Liver (tissue), 9 donors: Measurements from ENCODE around the gene CHI3L2. TPM values are rescaled to one million over a fixed set of nuclear protein-coding genes. Genes with fewer than 3 reads are reported as not detected.

Source experiments
- DNase-seq: peaks from one replicate; pipeline ENCODE4 v3.0.0-alpha.2; 2017; ENCODE audit warnings: low spot score
- H3K27ac ChIP-seq, 2 donors: one replicate each; pipeline ENCODE4 v1.7.0; 2013; ENCODE audit warnings: inconsistent platforms in 2 of 2, low read length in 2 of 2, control low read depth in 1 of 2, low read depth in 1 of 2, mild to moderate bottlenecking in 1 of 2
- H3K27me3 ChIP-seq, 4 donors: one replicate each; pipeline versions ENCODE4 v1.6.1 to v1.7.0; 2013; ENCODE audit warnings: low read length in 3 of 4, inconsistent platforms in 1 of 4, mild to moderate bottlenecking in 1 of 4, moderate library complexity in 1 of 4; ENCODE audit not compliant: control insufficient read depth in 4 of 4, insufficient read depth in 4 of 4
- H3K36me3 ChIP-seq, 4 donors: one replicate each; pipeline versions ENCODE4 v1.6.1 to v1.7.0; 2013; ENCODE audit warnings: low read length in 3 of 4, mild to moderate bottlenecking in 3 of 4, low read depth in 1 of 4, moderate library complexity in 1 of 4; ENCODE audit not compliant: control insufficient read depth in 4 of 4, insufficient read depth in 3 of 4
- H3K4me1 ChIP-seq, 4 donors: one replicate each; pipeline versions ENCODE4 v1.6.1 to v1.7.0; 2013; ENCODE audit warnings: low read length in 3 of 4, mild to moderate bottlenecking in 3 of 4, moderate library complexity in 1 of 4; ENCODE audit not compliant: control insufficient read depth in 4 of 4, insufficient read depth in 4 of 4
- H3K4me3 ChIP-seq, 3 donors: one replicate each; pipeline versions ENCODE4 v1.6.1 to v1.7.0; 2013; ENCODE audit warnings: low read length in 3 of 3, control low read depth in 1 of 3, low read depth in 1 of 3, mild to moderate bottlenecking in 1 of 3
- H3K9ac ChIP-seq, 2 donors: one replicate each; pipeline ENCODE4 v1.7.0; 2013; ENCODE audit warnings: low read length in 2 of 2, mild to moderate bottlenecking in 2 of 2, moderate library complexity in 2 of 2, control low read depth in 1 of 2, low read depth in 1 of 2
- H3K9me3 ChIP-seq, 4 donors: one replicate each; pipeline versions ENCODE4 v1.6.1 to v1.7.0; 2013; ENCODE audit warnings: low read length in 3 of 4; ENCODE audit not compliant: control insufficient read depth in 4 of 4
- EGR1 ChIP-seq, 2 donors: IDR thresholded peaks; 2 replicates each; pipeline ENCODE4 v1.6.1; 2016 to 2018; ENCODE audit warnings: antibody characterized with exemption in 2 of 2, low read depth in 2 of 2
- FOXA1 ChIP-seq: IDR thresholded peaks from 2 replicates; pipeline ENCODE4 v1.6.1; 2016; ENCODE audit warnings: antibody characterized with exemption
- HNF4A ChIP-seq, 2 donors: conservative IDR thresholded peaks; 2 replicates each; pipeline ENCODE4 v1.6.1; 2016; ENCODE audit warnings: antibody characterized with exemption in 2 of 2, mild to moderate bottlenecking in 2 of 2
- RAD21 ChIP-seq, 2 donors: IDR thresholded peaks; 2 replicates each; pipeline ENCODE4 v1.6.1; 2016; ENCODE audit warnings: antibody characterized with exemption in 2 of 2, mild to moderate bottlenecking in 2 of 2
- RXRA ChIP-seq, 2 donors: IDR thresholded peaks; 2 replicates each; pipeline ENCODE4 v1.6.1; 2017 to 2018; ENCODE audit warnings: antibody characterized with exemption in 2 of 2, mild to moderate bottlenecking in 1 of 2
- SP1 ChIP-seq: IDR thresholded peaks from 2 replicates; pipeline ENCODE4 v1.6.1; 2018; ENCODE audit warnings: antibody characterized with exemption, mild to moderate bottlenecking
- TAF1 ChIP-seq: conservative IDR thresholded peaks from 2 replicates; pipeline ENCODE4 v1.6.1; 2016; ENCODE audit warnings: antibody characterized with exemption, mild to moderate bottlenecking
- YY1 ChIP-seq: IDR thresholded peaks from 2 replicates; pipeline ENCODE4 v1.6.1; 2016; ENCODE audit warnings: antibody characterized with exemption, mild to moderate bottlenecking
- WGBS: extraction: QIAGEN DNeasy Blood & Tissue Kit; methylation state at CpG from one replicate; pipeline ENCODE4 v1.1.7; 2013; 5-methylcytosine and 5-hydroxymethylcytosine counted together
- polyA plus RNA-seq, 2 donors: library from polyadenylated mRNA; stranded (reverse) in 1 of 2; unstranded in 1 of 2; fragments of 200-250 nt in 1 of 2; fragments of >200 nt in 1 of 2; fragmentation: Nextera tagmentation in 1 of 2; extraction: Ambion mirVana in 1 of 2; gene quantifications; one replicate each; pipeline versions ENCODE4 v1.2.1 to v1.2.3, GENCODE V29; 2013 to 2015
- total RNA-seq, 2 donors: library from RNA; depleted of rRNA; stranded (reverse); fragments of >200 nt; gene quantifications; one replicate each; pipeline ENCODE4 v1.2.3, GENCODE V29; 2014
- TF ChIP-seq, protein P1 (sequence below): IDR thresholded peaks from 2 replicates; pipeline ENCODE4 v1.6.1; 2016; ENCODE audit warnings: antibody characterized with exemption
- TF ChIP-seq, protein P2 (sequence below): IDR thresholded peaks from 2 replicates; pipeline ENCODE4 v1.6.1; 2016; ENCODE audit warnings: antibody characterized with exemption
- TF ChIP-seq, protein P3 (sequence below): fragments of 150-350 bp; IDR thresholded peaks from 2 replicates; pipeline ENCODE4 v1.5.1; 2017; ENCODE audit warnings: improper control_type of control experiment, low read depth, low read length; ENCODE audit not compliant: missing input control
- TF ChIP-seq, protein P4 (sequence below): IDR thresholded peaks from 2 replicates; pipeline ENCODE4 v1.6.1; 2016; ENCODE audit warnings: antibody characterized with exemption, mild to moderate bottlenecking
- donor health status: healthy.
- donor health status: healthy.
- donor health status: healthy.
- donor health status: healthy.
- donor health status: healthy.

Gene CHI3L2
- total and polyA plus RNA-seq, 4 donors, result 0.07 to 0.32 (median 0.24) TPM

DNA sequence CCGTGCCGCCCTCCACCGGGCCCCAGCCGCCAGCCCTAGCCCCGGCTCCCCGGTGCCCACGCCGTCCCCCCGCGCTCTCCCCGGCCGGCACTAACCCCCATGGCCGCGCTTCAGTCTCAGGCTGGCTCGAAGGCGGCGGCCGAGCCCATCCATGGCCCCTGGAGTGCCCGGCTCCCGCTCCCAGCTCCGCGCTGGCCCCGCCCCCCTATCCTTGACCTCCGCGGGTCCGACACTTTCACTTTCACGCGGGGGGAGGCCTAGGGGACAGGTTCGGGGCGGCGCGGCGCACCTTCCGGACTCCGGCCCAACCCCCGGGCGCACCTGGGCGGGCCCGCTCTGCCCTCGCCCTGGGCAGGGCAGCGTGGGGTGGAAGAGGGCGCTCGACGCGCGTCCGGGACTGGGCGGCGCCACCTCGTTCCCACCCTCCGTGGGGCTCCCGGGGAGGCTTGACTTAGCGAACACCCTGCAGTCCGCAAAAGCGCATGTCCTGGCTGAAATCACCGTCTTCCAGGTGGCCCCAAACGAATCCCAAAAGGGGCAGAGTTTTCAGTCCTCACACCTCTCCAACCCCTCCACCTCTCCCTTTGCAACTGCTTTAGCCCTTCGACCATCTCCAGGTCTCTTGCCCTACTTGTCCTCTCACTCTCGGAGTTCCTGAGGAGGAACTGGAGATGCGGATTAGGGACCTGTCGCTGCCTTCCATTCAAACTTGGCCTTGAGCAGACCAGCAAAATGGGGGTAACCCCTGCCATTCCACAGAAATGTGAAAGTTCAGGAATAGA, 23.1 kb upstream of the CHI3L2 start:
- H3K27ac ChIP-seq, result peak overlapping the region; percentile 90 to 92
- peak in 1 of 2 donors; percentile 22 for TF ChIP-seq RAD21 (IDR thresholded peaks at IDR 0.05)
- TF ChIP-seq HNF4A (conservative IDR thresholded peaks at IDR 0.05), result peak; percentile 4 to 32
- TF ChIP-seq EGR1 (IDR thresholded peaks at IDR 0.05; ENCODE audit: low read depth in 2 of 2), result no peak
- no peaks in the 10 kb centered on the region for H3K36me3 ChIP-seq
- peak overlapping the region; percentile 6 to 88 (median 74) for H3K4me3 ChIP-seq
- no peak overlapping the region for H3K9ac ChIP-seq
- 5% methylated on average over 61 of the region's 61 CpGs for WGBS
- H3K27me3 ChIP-seq, result no peaks in the 10 kb centered on the region
- peak; percentile 62 for DNase-seq
- no peaks in the 10 kb centered on the region for H3K9me3 ChIP-seq
- H3K4me1 ChIP-seq, result peaks cover 10 to 45% (median 37%) of the 10 kb centered on the region in 4 donors

DNA sequence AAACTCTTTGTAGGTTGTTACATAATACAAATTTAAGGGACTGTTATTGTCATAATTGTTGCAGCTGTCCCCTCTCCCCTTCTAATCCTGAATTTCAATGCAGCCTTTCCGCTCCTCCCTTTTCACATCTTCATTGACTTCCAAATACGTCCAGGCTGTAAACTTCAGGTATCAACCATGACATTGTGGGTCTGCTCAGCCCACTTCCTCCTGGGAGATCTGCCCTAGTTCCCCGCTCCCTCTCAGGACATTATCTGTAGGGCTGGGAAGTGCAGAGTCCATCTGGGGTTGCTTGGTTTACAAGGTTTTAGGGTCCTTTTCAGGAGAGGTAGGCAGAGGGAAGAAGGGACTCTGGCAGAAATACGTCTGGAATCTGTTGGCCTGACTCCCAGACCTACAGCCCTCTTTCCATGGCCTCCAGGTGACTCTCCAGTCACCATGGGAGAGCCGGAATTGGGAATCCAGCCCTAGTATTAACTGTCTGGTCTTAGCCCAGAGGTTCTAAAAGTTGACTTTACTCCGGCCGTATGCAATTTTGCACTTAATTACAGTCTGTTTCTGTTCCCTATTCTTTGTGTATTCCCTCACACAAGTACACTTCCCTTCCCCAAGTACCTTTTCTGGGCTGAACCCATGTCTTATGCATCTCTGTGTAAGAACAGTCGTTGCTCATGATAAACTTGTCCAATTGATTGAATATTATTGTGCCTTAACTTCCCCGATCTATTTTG, 22.4 kb upstream of the CHI3L2 start:
- Histone ChIP-seq H3K4me1 (peaks cover 7 to 37% (median 29%) of the 10 kb centered on the region in 4 donors), H3K27me3 (no peaks in the 10 kb centered on the region), H3K4me3 (no peak overlapping the region)

More for the DNA sequence above, 22.4 kb upstream of the CHI3L2 start:
- 67% methylated on average over 9 of the region's 9 CpGs for WGBS
- no peaks in the 10 kb centered on the region for H3K9me3 ChIP-seq
- no peak overlapping the region for H3K9ac ChIP-seq
- H3K27ac ChIP-seq, result peak overlapping the region; percentile 90 to 92
- no peaks in the 10 kb centered on the region for H3K36me3 ChIP-seq
- TF ChIP-seq, protein P1, sequence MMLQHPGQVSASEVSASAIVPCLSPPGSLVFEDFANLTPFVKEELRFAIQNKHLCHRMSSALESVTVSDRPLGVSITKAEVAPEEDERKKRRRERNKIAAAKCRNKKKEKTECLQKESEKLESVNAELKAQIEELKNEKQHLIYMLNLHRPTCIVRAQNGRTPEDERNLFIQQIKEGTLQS, result no peak
- no peak for TF ChIP-seq FOXA1
- TF ChIP-seq HNF4A (conservative IDR thresholded peaks at IDR 0.05), result no peak
- no peak for TF ChIP-seq SP1
- TF ChIP-seq, protein P2, sequence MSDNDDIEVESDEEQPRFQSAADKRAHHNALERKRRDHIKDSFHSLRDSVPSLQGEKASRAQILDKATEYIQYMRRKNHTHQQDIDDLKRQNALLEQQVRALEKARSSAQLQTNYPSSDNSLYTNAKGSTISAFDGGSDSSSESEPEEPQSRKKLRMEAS, result no peak
- TF ChIP-seq, protein P3, sequence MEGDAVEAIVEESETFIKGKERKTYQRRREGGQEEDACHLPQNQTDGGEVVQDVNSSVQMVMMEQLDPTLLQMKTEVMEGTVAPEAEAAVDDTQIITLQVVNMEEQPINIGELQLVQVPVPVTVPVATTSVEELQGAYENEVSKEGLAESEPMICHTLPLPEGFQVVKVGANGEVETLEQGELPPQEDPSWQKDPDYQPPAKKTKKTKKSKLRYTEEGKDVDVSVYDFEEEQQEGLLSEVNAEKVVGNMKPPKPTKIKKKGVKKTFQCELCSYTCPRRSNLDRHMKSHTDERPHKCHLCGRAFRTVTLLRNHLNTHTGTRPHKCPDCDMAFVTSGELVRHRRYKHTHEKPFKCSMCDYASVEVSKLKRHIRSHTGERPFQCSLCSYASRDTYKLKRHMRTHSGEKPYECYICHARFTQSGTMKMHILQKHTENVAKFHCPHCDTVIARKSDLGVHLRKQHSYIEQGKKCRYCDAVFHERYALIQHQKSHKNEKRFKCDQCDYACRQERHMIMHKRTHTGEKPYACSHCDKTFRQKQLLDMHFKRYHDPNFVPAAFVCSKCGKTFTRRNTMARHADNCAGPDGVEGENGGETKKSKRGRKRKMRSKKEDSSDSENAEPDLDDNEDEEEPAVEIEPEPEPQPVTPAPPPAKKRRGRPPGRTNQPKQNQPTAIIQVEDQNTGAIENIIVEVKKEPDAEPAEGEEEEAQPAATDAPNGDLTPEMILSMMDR, result no peak
- no peak for TF ChIP-seq YY1
- no peak for TF ChIP-seq TAF1
- TF ChIP-seq, protein P4, sequence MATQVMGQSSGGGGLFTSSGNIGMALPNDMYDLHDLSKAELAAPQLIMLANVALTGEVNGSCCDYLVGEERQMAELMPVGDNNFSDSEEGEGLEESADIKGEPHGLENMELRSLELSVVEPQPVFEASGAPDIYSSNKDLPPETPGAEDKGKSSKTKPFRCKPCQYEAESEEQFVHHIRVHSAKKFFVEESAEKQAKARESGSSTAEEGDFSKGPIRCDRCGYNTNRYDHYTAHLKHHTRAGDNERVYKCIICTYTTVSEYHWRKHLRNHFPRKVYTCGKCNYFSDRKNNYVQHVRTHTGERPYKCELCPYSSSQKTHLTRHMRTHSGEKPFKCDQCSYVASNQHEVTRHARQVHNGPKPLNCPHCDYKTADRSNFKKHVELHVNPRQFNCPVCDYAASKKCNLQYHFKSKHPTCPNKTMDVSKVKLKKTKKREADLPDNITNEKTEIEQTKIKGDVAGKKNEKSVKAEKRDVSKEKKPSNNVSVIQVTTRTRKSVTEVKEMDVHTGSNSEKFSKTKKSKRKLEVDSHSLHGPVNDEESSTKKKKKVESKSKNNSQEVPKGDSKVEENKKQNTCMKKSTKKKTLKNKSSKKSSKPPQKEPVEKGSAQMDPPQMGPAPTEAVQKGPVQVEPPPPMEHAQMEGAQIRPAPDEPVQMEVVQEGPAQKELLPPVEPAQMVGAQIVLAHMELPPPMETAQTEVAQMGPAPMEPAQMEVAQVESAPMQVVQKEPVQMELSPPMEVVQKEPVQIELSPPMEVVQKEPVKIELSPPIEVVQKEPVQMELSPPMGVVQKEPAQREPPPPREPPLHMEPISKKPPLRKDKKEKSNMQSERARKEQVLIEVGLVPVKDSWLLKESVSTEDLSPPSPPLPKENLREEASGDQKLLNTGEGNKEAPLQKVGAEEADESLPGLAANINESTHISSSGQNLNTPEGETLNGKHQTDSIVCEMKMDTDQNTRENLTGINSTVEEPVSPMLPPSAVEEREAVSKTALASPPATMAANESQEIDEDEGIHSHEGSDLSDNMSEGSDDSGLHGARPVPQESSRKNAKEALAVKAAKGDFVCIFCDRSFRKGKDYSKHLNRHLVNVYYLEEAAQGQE, result no peak
- no peak for TF ChIP-seq EGR1 (IDR thresholded peaks at IDR 0.05; ENCODE audit: low read depth in 2 of 2)
- no peak for TF ChIP-seq RXRA (IDR thresholded peaks at IDR 0.05)
- no peak for DNase-seq
